Liver (tissue), 2 donors: ENCODE results near the gene ZNF202.

Experiments
- RXRA ChIP-seq, 2 donors: IDR thresholded peaks; 2 replicates each; pipeline ENCODE4 v1.6.1; 2017 to 2018; ENCODE audit warnings: antibody characterized with exemption in 2 of 2, mild to moderate bottlenecking in 1 of 2
- SP1 ChIP-seq: IDR thresholded peaks from 2 replicates; pipeline ENCODE4 v1.6.1; 2018; ENCODE audit warnings: antibody characterized with exemption, mild to moderate bottlenecking
- TF ChIP-seq, protein P1 (sequence below): IDR thresholded peaks from 2 replicates; pipeline ENCODE4 v1.6.1; 2016; ENCODE audit warnings: antibody characterized with exemption
- donor health status: healthy.

DNA sequence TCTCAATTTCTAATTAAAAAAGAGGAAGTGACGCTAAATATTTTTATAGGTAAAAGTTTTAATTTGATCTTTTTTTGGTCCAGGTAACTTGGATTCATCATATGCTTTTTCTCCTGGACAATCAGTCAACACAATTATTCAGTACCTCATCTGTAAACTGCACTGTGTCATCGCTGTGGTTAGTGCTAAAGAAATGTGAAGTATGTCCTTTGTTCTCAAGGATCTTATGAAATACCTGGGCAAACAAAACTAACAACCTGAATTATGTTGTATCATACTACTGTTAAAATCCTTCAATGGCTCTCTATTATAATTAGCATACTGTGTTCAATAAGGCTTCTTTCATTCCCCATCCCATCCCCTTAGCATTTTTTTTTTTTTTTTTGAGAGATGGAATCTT, 67.2 kb downstream of the ZNF202 start:
- TF ChIP-seq SP1: no peak
- TF ChIP-seq, protein P1, sequence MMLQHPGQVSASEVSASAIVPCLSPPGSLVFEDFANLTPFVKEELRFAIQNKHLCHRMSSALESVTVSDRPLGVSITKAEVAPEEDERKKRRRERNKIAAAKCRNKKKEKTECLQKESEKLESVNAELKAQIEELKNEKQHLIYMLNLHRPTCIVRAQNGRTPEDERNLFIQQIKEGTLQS: no peak
- TF ChIP-seq RXRA (IDR thresholded peaks at IDR 0.05): no peak
